A549 (cell line): Measurements from ENCODE around the gene PLN. TPM values are rescaled to one million over a fixed set of nuclear protein-coding genes. Genes with fewer than 3 reads are reported as not detected.

Experiments
- ATAC-seq, 2 experiments: fragments of 200-7000 bp in 1 of 2; fragments of >200 bp in 1 of 2; cut with Nextera tagmentation in 1 of 2; cut with Tn5 transposase in 1 of 2; 3 replicates each; pipeline versions ENCODE4 v1.8.0 to v1.9.1; 2018 to 2020; ENCODE audit warnings: mild to moderate bottlenecking in 1 of 2, moderate library complexity in 1 of 2
- CTCF ChIA-PET: fragments of 300-600 bp; sonication (Branson Sonifier 250); formaldehyde crosslinking; extraction: SDS; loops from one replicate; lab custom pipeline; 2021; ENCODE audit warnings: antibody characterized with exemption, inconsistent platforms; lab: Yijun Ruan, JAX
- POLR2A ChIA-PET: fragments of 350-600 bp; formaldehyde crosslinking; extraction: SDS; loops from one replicate; lab custom pipeline; 2021; ENCODE audit warnings: antibody characterized with exemption, inconsistent platforms; lab: Yijun Ruan, JAX
- DNase-seq, 2 experiments: peaks; one replicate each; pipeline versions ENCODE4 v3.0.0 to v3.0.0-alpha.2; 2011 to 2016; ENCODE audit warnings: low read depth in 1 of 2, low spot score in 1 of 2
- FAIRE-seq: peaks from 2 replicates; lab custom pipeline; 2011; peaks lifted over from hg19 to GRCh38; lab: Jason Lieb, UNC
- H3K27ac ChIP-seq, 2 experiments: fragments of >200 bp; sonication (Bioruptor Twin); formaldehyde crosslinking; 3 replicates each; pipeline ENCODE4 v1.5.1; 2016 to 2017
- H3K4me1 ChIP-seq: fragments of >200 bp; sonication (Bioruptor Twin); formaldehyde crosslinking; 3 replicates; pipeline ENCODE4 v1.6.1; 2016
- H3K4me2 ChIP-seq: fragments of >200 bp; sonication (Bioruptor Twin); formaldehyde crosslinking; 3 replicates; pipeline ENCODE4 v1.6.1; 2016
- H3K4me3 ChIP-seq: fragments of >200 bp; sonication (Bioruptor Twin); formaldehyde crosslinking; 3 replicates; pipeline ENCODE4 v1.5.1; 2016
- H3K9me3 ChIP-seq: fragments of >200 bp; sonication (Bioruptor Twin); formaldehyde crosslinking; 3 replicates; pipeline ENCODE4 v1.6.1; 2016
- BCL3 ChIP-seq: fragments of >200 bp; sonication (Bioruptor Twin); formaldehyde crosslinking; IDR thresholded peaks from 3 replicates; pipeline ENCODE4 v1.6.1; 2016
- CHD4 ChIP-seq: fragments of 200-600 bp; sonication (generic); IDR thresholded peaks from 2 replicates; pipeline ENCODE4 v1.6.1; 2016; ENCODE audit warnings: antibody characterized with exemption, mild to moderate bottlenecking, borderline replicate concordance
- FOSB ChIP-seq: fragments of 250-450 bp; sonication (Bioruptor Pico); IDR thresholded peaks from 2 replicates; pipeline ENCODE4 v1.5.0; 2020; ENCODE audit warnings: mild to moderate bottlenecking, moderate library complexity
- GATA3 ChIP-seq: IDR thresholded peaks from 2 replicates; pipeline ENCODE4 v1.6.1; 2012; ENCODE audit warnings: borderline replicate concordance
- HEYL ChIP-seq: fragments of 250-450 bp; sonication (Bioruptor Pico); IDR thresholded peaks from 2 replicates; pipeline ENCODE4 v1.8.0; 2021; ENCODE audit warnings: mild to moderate bottlenecking, moderate library complexity
- JUN ChIP-seq, 2 experiments: fragments of >200 bp; sonication (Bioruptor Twin); formaldehyde crosslinking; IDR thresholded peaks; 2 replicates in 1 of 2; 3 replicates in 1 of 2; pipeline ENCODE4 v1.6.1; 2016 to 2017
- JUNB ChIP-seq: fragments of >200 bp; sonication (Bioruptor Twin); formaldehyde crosslinking; IDR thresholded peaks from 2 replicates; pipeline ENCODE4 v1.6.1; 2016
- KDM5A ChIP-seq: fragments of 200-600 bp; sonication (generic); IDR thresholded peaks from 2 replicates; pipeline ENCODE4 v1.6.1; 2016; ENCODE audit warnings: antibody characterized with exemption, mild to moderate bottlenecking
- MAX ChIP-seq: IDR thresholded peaks from 2 replicates; pipeline ENCODE4 v1.6.1; 2012
- NPAS2 ChIP-seq: fragments of 250-450 bp; sonication (Bioruptor Pico); IDR thresholded peaks from 2 replicates; pipeline ENCODE4 v1.8.0; 2022; ENCODE audit warnings: mild to moderate bottlenecking, moderate library complexity, borderline replicate concordance
- PHF8 ChIP-seq: fragments of 200-600 bp; sonication (generic); IDR thresholded peaks from 2 replicates; pipeline ENCODE4 v1.6.1; 2016; ENCODE audit warnings: low read depth, mild to moderate bottlenecking, antibody characterized with exemption, moderate library complexity, borderline replicate concordance
- POLR2AphosphoS2 ChIP-seq: conservative IDR thresholded peaks from 2 replicates; pipeline ENCODE4 v1.6.1; 2012; ENCODE audit warnings: low read length, improper control_type of control experiment, inconsistent platforms
- RAD21 ChIP-seq, 2 experiments: fragments of >200 bp in 1 of 2; sonication (Bioruptor Twin) in 1 of 2; formaldehyde crosslinking in 1 of 2; IDR thresholded peaks in 1 of 2; conservative IDR thresholded peaks in 1 of 2; 2 replicates in 1 of 2; 3 replicates in 1 of 2; pipeline ENCODE4 v1.6.1; 2012 to 2018; ENCODE audit warnings: inconsistent platforms in 1 of 2
- TP53 ChIP-seq: fragments of 250-450 bp; sonication (Bioruptor Pico); IDR thresholded peaks from 2 replicates; pipeline ENCODE4 v1.5.0; 2021; ENCODE audit warnings: mild to moderate bottlenecking, moderate library complexity
- ZFP36 ChIP-seq: fragments of 450-650 bp; IDR thresholded peaks from 2 replicates; pipeline ENCODE4 v1.6.1; 2014; ENCODE audit warnings: borderline replicate concordance; ENCODE audit not compliant: partially characterized antibody
- ZSCAN20 ChIP-seq: fragments of 250-450 bp; sonication (Bioruptor Pico); IDR thresholded peaks from 2 replicates; pipeline ENCODE4 v1.8.0; 2022; ENCODE audit warnings: mild to moderate bottlenecking, moderate library complexity
- WGBS: methylation state at CpG from one replicate; pipeline ENCODE4 v1.1.6; 2017; ENCODE audit errors: missing lambda C conversion rate; 5-methylcytosine and 5-hydroxymethylcytosine counted together
- polyA plus RNA-seq, 4 experiments: library from polyadenylated mRNA; depleted of rRNA in 3 of 4; stranded (reverse); fragments of >200 nt; fragmentation: RNase III in 1 of 4; extraction: RNeasy Plus Mini Kit Qiagen cat#74134 plus additional on column Dnase treatment in 1 of 4; gene quantifications; 2 replicates in 3 of 4; 3 replicates in 1 of 4; pipeline ENCODE4 v1.2.3, GENCODE V29; 2011 to 2017
- TF ChIP-seq, protein P1 (sequence below): fragments of 150-350 bp; IDR thresholded peaks from 2 replicates; pipeline ENCODE4 v1.6.1; 2014; ENCODE audit warnings: low read depth, mild to moderate bottlenecking, low read length

Gene PLN
- polyA plus RNA-seq, 2 of the 4 experiments (the other 2 are of a cell fraction) = not detected

- ChIA-PET CTCF (no interaction called here), POLR2A (no interaction called here)
- H3K4me1 ChIP-seq = no peaks in the 10 kb centered on the region
- no peak overlapping the region for H3K27ac ChIP-seq
- no peak overlapping the region for H3K4me3 ChIP-seq
- no peak for TF ChIP-seq HEYL (CRISPR knock-in tag)
- no peak for TF ChIP-seq CHD4
- TF ChIP-seq ZSCAN20 (CRISPR knock-in tag) = no peak
- TF ChIP-seq, protein P1, sequence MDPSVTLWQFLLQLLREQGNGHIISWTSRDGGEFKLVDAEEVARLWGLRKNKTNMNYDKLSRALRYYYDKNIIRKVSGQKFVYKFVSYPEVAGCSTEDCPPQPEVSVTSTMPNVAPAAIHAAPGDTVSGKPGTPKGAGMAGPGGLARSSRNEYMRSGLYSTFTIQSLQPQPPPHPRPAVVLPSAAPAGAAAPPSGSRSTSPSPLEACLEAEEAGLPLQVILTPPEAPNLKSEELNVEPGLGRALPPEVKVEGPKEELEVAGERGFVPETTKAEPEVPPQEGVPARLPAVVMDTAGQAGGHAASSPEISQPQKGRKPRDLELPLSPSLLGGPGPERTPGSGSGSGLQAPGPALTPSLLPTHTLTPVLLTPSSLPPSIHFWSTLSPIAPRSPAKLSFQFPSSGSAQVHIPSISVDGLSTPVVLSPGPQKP = no peak
- TF ChIP-seq TP53 = no peak
- no peak for TF ChIP-seq KDM5A
- no peak for TF ChIP-seq ZFP36
- no peak for TF ChIP-seq RAD21 (conservative IDR thresholded peaks at IDR 0.05 in 1 of 2, IDR thresholded peaks at IDR 0.05 in 1 of 2)
- no peak for TF ChIP-seq BCL3
- no peak for TF ChIP-seq JUN (IDR thresholded peaks at IDR 0.05)
- TF ChIP-seq, all 56 proteins: peak for 0
- WGBS = 70% methylated on average over 2 of the region's 2 CpGs
- Histone ChIP-seq H3K9me3 (no peaks in the 10 kb centered on the region), H3K4me2 (no peak overlapping the region)
- ATAC-seq (no peak), FAIRE-seq (no peak), DNase-seq (no peak)
Measured at GRCh38 chr6:118502169-118502568, 45.9 kb upstream of the PLN start.

DNA sequence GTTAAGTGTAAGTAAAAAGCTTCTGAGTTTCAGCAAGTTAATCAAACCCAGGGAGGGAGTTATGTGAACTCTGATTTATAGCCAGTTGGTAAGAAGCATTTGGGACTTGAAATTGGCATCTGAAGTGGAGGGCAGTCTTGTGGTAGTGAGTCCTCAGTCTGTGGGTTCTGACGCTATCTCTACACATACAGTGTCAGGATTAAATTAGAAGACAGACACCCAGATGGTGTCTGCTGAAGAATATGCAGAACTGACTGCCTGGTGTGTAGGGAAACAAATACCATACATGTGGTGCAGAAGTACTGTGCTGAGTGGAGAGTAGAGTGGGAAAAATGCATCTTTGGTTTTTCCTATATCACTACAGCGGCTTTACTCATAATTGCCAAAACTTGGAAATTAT, 43.5 kb upstream of the PLN start:
- DNase-seq (no peak), ATAC-seq (no peak), FAIRE-seq (no peak)
- no peak for TF ChIP-seq GATA3
- Histone ChIP-seq H3K27ac (no peak overlapping the region), H3K4me1 (no peaks in the 10 kb centered on the region), H3K4me2 (no peak overlapping the region), H3K9me3 (no peaks in the 10 kb centered on the region), H3K4me3 (no peak overlapping the region)
- WGBS = 91% methylated on average over 2 of the region's 2 CpGs
- CTCF ChIA-PET = no interaction called here
- POLR2A ChIA-PET = no interaction called here

DNA sequence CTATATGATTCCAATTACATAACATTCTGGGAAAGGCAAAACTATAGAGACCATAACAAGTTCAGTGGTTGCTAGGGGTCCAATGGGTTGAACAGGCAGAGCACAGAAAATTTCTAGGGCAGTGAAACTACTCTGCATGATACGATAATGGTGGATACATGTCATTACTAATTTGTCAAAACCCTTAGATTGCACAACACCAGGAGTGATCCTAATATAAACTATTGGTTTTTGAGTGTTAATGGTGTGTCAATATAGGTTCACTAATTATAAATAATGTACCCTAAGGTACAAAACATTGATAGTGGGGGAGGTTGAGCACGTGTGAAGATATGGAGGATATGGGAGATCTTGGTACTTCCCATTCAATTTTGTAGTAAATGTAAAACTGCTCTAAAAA, 42.4 kb upstream of the PLN start:
- DNase-seq (no peak), ATAC-seq (no peak), FAIRE-seq (no peak)
- POLR2A ChIA-PET = no interaction called here
- Histone ChIP-seq H3K4me1 (no peaks in the 10 kb centered on the region), H3K27ac (no peak overlapping the region), H3K4me3 (no peak overlapping the region), H3K9me3 (no peaks in the 10 kb centered on the region), H3K4me2 (no peak overlapping the region)
- TF ChIP-seq HEYL (CRISPR knock-in tag) (no peak), GATA3 (no peak), JUNB (no peak), POLR2AphosphoS2 (no peak), PHF8 (no peak), NPAS2 (CRISPR knock-in tag) (no peak), FOSB (no peak), MAX (no peak)
- TF ChIP-seq, protein P1 = no peak
- CTCF ChIA-PET = no interaction called here
- 92% methylated on average over 2 of the region's 2 CpGs for WGBS
